RCC 7860 (cell line): Measurements from ENCODE around the gene TJAP1.
"Not testable (repeated sequence)": the region's sequence is repeated elsewhere in the genome, so short reads cannot be mapped to it uniquely, and the experiment has no call there.

ENCODE experiments used
- DNase-seq: peaks from one replicate; pipeline ENCODE4 v3.0.0-alpha.2; 2015; ENCODE audit warnings: low spot score
- FAIRE-seq: peaks from 2 replicates; lab custom pipeline; 2012; peaks lifted over from hg19 to GRCh38; lab: Jason Lieb, UNC

TJAP1 gene

GRCh38 chr6:43476746-43477145, 624 bp upstream of the TJAP1 start:
- FAIRE-seq (no peak), DNase-seq (no peak)

- DNase-seq (no peak), FAIRE-seq (no peak)
Observed at GRCh38 chr6:43478008-43478372, 620 bp downstream of the TJAP1 start.

DNA sequence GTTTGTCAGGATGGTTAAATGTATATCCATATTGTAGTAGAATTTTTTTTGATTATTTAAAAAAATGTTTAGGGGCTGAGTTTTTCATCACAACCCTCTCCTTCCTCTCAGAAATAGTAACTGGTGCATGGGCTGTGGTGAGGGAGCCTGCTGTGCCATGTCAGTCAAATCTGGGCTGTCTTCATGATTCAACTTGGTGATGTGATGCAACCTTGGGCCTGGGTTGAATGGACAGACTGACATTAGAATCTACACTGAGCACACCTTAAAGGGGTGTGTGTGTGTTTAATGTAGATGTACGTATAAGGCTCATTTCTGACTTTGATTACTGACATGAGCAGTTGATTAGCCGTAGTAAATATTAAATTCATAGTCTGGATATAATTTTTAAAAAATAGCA, 3.7 kb downstream of the TJAP1 start:
- FAIRE-seq: no peak
- no peak for DNase-seq

GRCh38 chr6:43481591-43482236, 4.3 kb downstream of the TJAP1 start:
- no peak for DNase-seq

GRCh38 chr6:43488667-43489276, 11.4 kb downstream of the TJAP1 start:
- FAIRE-seq (no peak), DNase-seq (no peak)

More at GRCh38 chr6:43481591-43482236, 4.3 kb downstream of the TJAP1 start:
- FAIRE-seq: no peak

DNA sequence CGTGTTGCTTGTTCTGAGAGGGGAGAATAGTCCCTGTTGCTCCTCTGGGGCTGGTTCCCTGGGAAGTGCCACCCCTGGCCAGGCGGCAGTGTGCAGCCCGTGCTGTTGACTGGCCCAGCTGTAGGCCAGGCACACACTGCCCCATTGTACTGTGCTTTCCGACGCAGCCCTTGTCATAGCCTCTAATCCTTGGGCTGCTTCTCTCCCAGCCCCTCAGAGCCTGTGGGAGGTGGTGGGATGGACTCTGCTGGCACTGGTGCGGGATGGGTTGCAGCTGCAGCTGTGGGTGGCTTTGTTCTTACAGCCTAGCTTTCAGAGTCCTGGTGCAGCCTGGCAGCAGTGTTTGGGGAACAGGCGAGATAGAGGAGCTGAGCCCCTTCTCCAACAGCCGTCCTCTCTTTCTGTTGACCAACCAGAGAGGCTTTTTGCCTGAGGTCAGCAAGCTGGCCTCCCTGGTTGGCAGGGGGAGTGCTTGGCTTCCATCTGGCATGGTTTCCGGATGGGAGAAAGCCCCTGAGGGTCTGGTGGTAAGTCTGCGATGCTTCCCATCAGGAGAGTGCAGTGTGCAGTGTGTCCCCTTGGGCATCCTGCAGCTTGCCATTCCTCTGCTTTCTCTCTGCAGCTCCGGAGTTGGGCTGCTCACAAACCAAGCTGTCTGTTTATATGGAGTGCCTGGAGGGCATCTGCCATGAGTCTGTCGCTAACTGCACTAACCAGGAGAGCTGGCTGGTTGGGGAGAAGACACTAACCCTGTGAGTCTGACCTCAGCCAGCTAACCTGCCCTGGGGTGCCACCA, 12.1 kb downstream of the TJAP1 start:
- DNase-seq (no peak), FAIRE-seq (no peak)

GRCh38 chr6:43490523-43490939, 13.2 kb downstream of the TJAP1 start:
- no peak for FAIRE-seq

GRCh38 chr6:43491750-43492661, 14.6 kb downstream of the TJAP1 start:
- DNase-seq: no peak
- FAIRE-seq: no peak

More at GRCh38 chr6:43490523-43490939, 13.2 kb downstream of the TJAP1 start:
- DNase-seq: no peak

DNA sequence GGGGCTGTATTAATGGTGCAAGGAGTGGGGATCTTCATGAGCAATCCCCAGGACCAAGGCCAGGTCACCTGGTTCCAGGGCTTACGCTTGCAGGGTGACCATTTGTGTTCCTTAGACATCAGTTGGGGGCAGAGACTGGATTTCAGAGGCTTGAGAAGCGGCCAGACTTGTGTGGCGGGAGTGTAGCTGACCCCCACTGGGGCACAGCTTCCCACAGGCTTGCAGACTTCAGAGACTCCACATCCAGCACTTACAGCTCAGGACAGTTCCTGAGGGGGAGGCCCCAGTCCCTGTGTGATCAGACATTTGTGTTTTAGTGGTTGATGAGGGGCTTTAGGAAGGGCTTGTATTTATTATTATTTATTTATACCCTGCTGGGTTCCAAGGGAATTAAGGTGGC, 15.3 kb downstream of the TJAP1 start:
- no peak for DNase-seq
- no peak for FAIRE-seq

DNA sequence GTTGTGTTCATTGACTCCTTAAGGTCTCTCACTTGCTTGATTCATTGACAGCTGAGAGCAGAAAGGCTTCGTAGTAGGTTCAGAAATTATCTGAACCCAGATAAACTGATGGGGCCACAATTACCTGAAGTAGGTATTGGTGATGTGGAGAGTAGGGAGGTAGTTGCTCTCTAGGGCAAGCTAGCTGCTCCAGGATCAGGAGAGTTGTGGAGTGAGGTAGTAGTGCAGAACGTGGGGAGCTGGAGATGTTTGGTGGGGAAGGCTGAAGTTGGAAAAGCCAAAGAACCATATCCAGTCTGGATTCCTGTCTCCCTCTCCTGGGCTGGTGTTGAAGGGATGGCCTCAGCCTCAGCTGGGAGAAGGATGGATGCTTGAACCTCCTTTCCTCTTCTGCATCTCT, 15.9 kb downstream of the TJAP1 start:
- DNase-seq (no peak), FAIRE-seq (no peak)

DNA sequence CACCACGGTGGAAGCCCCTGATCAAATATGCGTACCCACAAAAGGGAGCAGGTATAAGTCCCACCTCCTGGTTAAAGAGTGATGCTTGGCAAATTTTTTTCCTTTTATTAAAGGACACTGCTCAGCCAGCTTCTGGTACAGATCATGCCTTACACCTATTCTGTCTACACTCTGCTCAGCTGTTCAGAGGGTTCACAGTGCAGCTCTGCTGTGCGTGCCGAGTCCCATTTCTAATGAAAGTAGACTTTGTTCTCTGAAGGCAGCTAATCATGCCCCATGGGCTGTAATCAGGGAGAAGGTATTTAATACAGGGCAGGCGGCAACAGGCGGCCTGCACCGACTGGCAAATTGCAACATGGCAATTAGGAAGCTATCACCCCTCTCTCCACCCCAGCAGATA, 16.5 kb downstream of the TJAP1 start:
- FAIRE-seq (no peak), DNase-seq (no peak)

DNA sequence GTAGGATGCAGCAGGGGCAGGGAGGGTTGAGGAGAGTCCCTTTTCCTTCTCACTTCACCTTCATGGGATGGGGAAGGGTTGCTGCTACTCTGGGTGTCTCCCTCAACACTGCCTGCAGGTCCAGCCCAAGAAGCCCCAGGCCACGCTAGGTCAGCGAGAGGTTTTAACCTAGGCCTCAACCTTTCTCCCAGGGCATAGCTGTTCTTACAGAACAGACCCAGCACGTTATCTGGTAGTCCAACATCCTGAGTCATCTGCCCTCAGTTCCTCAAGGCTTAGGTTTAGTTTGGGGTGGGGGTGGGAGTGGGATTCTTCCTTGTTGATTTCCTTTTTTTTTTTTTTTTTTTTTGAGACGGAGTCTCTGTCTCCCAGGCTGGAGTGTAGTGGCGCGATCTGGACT, 17.0 kb downstream of the TJAP1 start:
- FAIRE-seq: no peak
- no peak for DNase-seq

DNA sequence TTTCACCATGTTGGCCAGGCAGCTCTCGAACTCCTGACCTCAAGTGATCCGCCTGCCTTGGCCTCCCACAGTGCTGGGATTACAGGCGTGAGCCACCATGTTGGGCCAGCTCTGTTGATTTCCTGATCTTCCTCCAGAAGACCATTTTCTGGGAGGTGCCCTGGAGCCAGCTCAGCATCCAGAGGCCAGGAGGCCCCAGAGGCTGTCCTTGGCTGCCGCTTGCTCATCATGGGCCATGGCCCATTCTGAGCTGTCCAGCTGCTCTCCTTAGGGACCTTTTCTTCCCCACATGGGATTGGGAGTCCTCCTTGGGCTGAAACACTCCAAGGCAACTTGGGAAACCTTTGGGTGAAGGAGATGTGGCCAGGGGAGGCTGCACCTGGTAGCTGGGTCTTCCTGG, 17.4 kb downstream of the TJAP1 start:
- no peak for FAIRE-seq
- DNase-seq: no peak

DNA sequence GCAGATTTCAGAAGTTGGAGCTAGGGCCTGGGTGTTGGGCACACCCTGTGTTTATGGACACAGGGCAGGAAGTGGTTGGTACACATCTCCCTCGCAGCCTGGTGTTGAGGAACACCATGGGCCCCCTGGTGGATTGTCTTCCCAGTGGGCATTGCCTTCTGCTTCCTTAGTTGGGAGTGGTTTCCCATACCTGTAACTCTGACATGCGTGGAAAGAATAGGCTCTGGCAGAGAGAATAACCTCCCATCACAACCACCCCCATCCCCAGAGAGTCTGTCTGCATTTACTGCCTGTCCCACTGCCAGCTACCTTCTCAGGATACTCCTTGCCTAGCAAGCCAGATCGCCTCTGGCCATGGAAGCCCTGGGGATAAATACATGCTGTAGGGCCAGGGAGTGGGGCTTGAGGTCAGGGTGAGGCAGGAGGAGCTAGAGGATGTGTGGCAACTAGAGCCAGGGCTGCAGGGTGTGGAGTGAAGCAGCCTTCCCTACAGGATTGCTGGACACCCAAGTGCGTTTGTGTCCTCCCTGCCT, 18.1 kb downstream of the TJAP1 start:
- FAIRE-seq (no peak), DNase-seq (no peak)

GRCh38 chr6:43496370-43497128, 19.2 kb downstream of the TJAP1 start:
- FAIRE-seq (no peak), DNase-seq (no peak)

- FAIRE-seq: no peak
- DNase-seq: no peak
Observed at GRCh38 chr6:43497129-43497396, 19.7 kb downstream of the TJAP1 start.

DNA sequence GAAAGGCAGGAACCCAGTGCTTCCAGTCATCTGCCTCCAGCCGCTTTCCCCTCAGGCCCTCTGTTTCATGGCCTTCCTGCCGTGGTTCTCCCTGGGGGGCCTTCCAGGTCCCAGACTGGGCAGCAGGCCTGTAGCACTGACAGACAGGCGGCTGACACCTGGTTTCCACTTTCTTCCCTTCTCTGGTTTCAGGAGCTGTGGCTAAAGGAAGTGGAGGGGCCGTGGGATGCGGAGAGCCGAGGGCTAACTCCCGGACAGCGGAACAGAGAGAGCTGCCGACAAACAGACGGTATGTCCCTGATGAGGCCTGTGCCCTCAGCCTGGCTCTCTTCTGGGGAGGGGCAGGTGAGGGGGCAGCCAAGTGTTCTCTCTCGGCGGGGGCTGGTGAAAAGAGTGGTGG, 20.3 kb downstream of the TJAP1 start:
- no peak for FAIRE-seq
- DNase-seq: no peak

- FAIRE-seq, DNase-seq: not testable (repeated sequence)
Observed at GRCh38 chr6:43498291-43498690, 20.9 kb downstream of the TJAP1 start.

GRCh38 chr6:43499028-43499815, 21.9 kb downstream of the TJAP1 start:
- FAIRE-seq (no peak), DNase-seq (no peak)

DNA sequence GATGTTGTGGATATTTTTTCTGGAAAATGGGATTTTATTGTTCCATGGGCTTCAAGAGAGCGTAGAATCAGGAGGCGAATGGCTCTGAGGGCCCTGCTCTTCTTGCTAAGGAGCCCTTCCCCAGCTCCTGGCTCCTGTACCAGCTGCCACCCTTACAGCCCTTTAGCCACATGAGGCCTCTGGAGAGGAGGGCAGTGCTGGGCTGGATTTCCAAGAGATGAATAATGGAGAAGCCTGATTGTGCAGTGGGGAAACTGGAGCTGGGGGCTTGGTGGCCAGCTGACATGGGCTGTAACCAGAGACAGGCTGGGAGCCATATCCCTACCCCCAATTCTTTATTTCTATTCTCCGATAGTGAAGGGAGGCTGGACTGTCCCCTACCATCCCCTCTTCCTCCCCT, 23.6 kb downstream of the TJAP1 start:
- no peak for DNase-seq
- FAIRE-seq: no peak
